GM13977 (cell line): ENCODE results near the gene MXRA8.

Source experiments
- DNase-seq: peaks from one replicate; pipeline ENCODE4 v3.0.0; 2012; ENCODE audit warnings: low spot score
- CTCF ChIP-seq: IDR thresholded peaks from 2 replicates; pipeline ENCODE4 v1.5.1; 2012; ENCODE audit warnings: mild to moderate bottlenecking, control low read depth; ENCODE audit not compliant: insufficient read depth; ENCODE audit errors: extremely low read depth, missing control alignments
- in situ Hi-C: fragments of 300-500 bp; cut with MboI; formaldehyde crosslinking; loops from one replicate; pipeline ENCODE4 v1.12.0; 2022; ENCODE audit warnings: low sequenced_read_pairs, low pct_unique_long_range_greater_than_20kb, mixed read lengths, inconsistent platforms; ENCODE audit not compliant: unreplicated experiment

MXRA8 gene

GRCh38 chr1:1309251-1310108 lies 48.9 kb downstream of the MXRA8 start:
- DNase-seq, result no peak
- in situ Hi-C loops, result no loop called here
- no peak for TF ChIP-seq CTCF

- TF ChIP-seq CTCF, result no peak
- in situ Hi-C loops, result no loop called here
- peak; percentile 59 for DNase-seq
Observed at GRCh38 chr1:1308756-1309250, 49.6 kb downstream of the MXRA8 start.

- TF ChIP-seq CTCF, result peak; percentile 28
Observed at GRCh38 chr1:1307923-1308755, 50.2 kb downstream of the MXRA8 start, which contains the start of the genes ACAP3 and PUSL1. Gene ACAP3, minus strand, starts transcription at chr1:1307930. Its CDS starts 115 bp downstream, at chr1:1307815. Gene PUSL1, plus strand, starts transcription at chr1:1308597. Its CDS starts 47 bp downstream, at chr1:1308644.

GRCh38 chr1:1307261-1307922 lies 51.0 kb downstream of the MXRA8 start:
- in situ Hi-C loops, result no loop called here
- no peak for DNase-seq
- no peak for TF ChIP-seq CTCF

More at GRCh38 chr1:1307923-1308755, 50.2 kb downstream of the MXRA8 start, which contains the start of the genes ACAP3 and PUSL1:
- in situ Hi-C loops, result no loop called here
- peak; percentile 100 for DNase-seq

GRCh38 chr1:1306661-1307260 lies 51.6 kb downstream of the MXRA8 start:
- in situ Hi-C loops, result no loop called here
- no peak for TF ChIP-seq CTCF
- DNase-seq, result no peak
